ENCODE measurements around the gene PHETA2.
A peak's percentile ranks its signal among the peaks of the same experiment; 100 is the strongest.

Gene PHETA2

GRCh38 chr22:42080287-42080686 is 6.2 kb downstream of the PHETA2 start:
- TF ChIP-seq, protein P1, sequence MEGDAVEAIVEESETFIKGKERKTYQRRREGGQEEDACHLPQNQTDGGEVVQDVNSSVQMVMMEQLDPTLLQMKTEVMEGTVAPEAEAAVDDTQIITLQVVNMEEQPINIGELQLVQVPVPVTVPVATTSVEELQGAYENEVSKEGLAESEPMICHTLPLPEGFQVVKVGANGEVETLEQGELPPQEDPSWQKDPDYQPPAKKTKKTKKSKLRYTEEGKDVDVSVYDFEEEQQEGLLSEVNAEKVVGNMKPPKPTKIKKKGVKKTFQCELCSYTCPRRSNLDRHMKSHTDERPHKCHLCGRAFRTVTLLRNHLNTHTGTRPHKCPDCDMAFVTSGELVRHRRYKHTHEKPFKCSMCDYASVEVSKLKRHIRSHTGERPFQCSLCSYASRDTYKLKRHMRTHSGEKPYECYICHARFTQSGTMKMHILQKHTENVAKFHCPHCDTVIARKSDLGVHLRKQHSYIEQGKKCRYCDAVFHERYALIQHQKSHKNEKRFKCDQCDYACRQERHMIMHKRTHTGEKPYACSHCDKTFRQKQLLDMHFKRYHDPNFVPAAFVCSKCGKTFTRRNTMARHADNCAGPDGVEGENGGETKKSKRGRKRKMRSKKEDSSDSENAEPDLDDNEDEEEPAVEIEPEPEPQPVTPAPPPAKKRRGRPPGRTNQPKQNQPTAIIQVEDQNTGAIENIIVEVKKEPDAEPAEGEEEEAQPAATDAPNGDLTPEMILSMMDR (IDR thresholded peaks at IDR 0.05; ENCODE audit: low read depth, low read length, missing control alignments): no peak
- peak overlapping the region; percentile 63 for H3K4me3 ChIP-seq (ENCODE audit: low read depth, low read length)
- in situ Hi-C loops (cut with HindIII; ENCODE audit: low sequenced_read_pairs): no loop called here
- no peak for DNase-seq (ENCODE audit: low read depth)

DNA sequence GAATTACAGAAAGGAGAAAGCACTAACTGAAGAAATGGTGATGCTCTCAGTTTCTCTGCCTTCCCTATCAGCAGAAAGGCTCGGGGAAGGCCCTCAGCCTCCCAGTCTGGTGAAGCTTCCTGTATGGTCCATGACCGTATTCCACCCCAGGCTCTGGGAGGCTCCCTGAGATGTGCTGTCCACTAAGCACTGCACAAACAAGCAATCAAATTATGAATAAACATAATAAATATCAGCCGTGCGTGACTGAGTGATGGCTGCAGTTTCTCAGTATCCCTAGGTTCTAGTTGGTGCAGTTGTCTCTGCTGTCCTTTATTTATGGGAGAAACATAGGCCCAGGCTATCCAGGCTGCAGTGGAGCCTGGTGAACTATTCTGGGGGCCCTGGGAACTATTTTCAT is 9.1 kb downstream of the PHETA2 start:
- TF ChIP-seq, protein P1 (IDR thresholded peaks at IDR 0.05; ENCODE audit: low read depth, low read length, missing control alignments): no peak
- DNase-seq (ENCODE audit: low read depth): no peak
- H3K4me3 ChIP-seq (ENCODE audit: low read depth, low read length): no peak overlapping the region
- in situ Hi-C loops (cut with HindIII; ENCODE audit: low sequenced_read_pairs): no loop called here

- no peak overlapping the region for H3K4me3 ChIP-seq (ENCODE audit: low read depth, low read length)
- TF ChIP-seq, protein P1 (IDR thresholded peaks at IDR 0.05; ENCODE audit: low read depth, low read length, missing control alignments): no peak
- in situ Hi-C loops (cut with HindIII; ENCODE audit: low sequenced_read_pairs): no loop called here
- DNase-seq (ENCODE audit: low read depth): no peak
These were observed 10.8 kb downstream of the PHETA2 start for GRCh38 chr22:42084874-42085273.

- H3K4me3 ChIP-seq (ENCODE audit: low read depth, low read length): no peak overlapping the region
- TF ChIP-seq, protein P1 (IDR thresholded peaks at IDR 0.05; ENCODE audit: low read depth, low read length, missing control alignments): no peak
- DNase-seq (ENCODE audit: low read depth): no peak
- in situ Hi-C loops (cut with HindIII; ENCODE audit: low sequenced_read_pairs): no loop called here
These were observed 12.0 kb downstream of the PHETA2 start for GRCh38 chr22:42086051-42086450.

DNA sequence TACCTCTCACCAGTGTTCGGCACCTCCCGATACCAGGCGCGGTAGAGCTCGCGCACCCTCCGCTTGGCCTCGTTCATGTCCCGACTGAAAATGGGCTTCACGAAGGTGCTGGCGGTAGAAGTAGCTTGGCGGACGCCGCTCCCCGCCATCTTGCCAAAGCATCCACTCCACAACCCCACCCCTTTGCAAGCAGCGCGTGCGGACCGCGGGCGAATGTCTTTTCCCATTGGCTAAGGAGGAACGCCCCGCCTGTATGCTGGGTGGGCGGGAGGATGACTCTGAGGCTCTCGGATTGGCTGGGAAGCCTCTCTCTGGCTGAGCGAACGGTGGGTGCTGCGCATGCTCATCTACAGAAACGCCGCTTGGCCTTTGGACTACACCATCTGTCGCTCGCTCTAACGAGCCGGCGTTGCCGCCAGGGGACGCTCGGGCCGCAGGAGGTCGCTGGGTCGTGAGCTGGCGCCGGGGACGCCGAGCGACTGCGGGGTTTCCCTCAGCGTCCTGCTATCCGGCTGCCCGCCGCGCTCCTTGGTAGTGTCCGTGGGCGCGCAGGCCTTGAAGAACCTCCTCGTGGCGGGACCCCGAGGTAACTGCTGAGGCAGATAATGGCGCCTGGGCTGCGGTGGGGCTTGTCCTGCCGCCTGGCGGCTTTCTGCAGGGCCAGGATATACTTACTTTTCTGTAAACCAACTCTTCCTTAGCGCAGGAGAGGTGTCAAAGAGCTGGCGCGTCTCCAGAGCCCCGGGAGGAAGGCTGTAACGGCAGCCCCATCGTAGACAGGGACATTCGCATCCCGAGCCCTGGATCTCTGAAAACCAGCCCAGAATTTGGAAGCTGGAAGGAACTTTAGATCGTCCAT is 16.8 kb downstream of the PHETA2 start, which contains the start of gene NDUFA6:
TSS of gene NDUFA6 (minus strand) at position 177 of the 859 bp plus-strand sequence. CDS start at position 149, 28 bp downstream.
- H3K4me3 ChIP-seq (ENCODE audit: low read depth, low read length): peak within 1 kb of the TSS; percentile 94
- in situ Hi-C loops (cut with HindIII; ENCODE audit: low sequenced_read_pairs): no loop called here
- TF ChIP-seq, protein P1 (IDR thresholded peaks at IDR 0.05; ENCODE audit: low read depth, low read length, missing control alignments): peak; percentile 90
- DNase-seq (ENCODE audit: low read depth): peak; percentile 98

DNA sequence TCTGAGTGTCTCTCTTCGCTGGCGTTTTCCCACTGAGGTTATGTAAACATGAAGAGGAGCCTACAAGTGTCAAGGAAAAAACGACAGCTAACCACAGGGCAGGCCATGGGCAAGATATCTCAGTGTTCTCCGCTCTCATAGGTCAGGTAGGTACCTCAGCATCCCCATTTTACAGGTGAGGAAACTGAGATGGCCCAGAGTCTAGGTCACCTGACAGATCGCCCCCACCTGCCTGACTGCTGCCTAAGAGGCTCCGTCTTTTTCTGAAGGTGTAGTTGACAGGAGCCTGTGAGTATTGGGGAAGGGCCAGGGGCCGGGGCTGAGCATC is 17.4 kb downstream of the PHETA2 start:
- TF ChIP-seq, protein P1 (IDR thresholded peaks at IDR 0.05; ENCODE audit: low read depth, low read length, missing control alignments): no peak
- H3K4me3 ChIP-seq (ENCODE audit: low read depth, low read length): peak overlapping the region; percentile 94
- DNase-seq (ENCODE audit: low read depth): no peak
- in situ Hi-C loops (cut with HindIII; ENCODE audit: low sequenced_read_pairs): no loop called here

Measured in astrocyte of the cerebellum (primary cell).